ENCODE data around the gene MBD5.

The MBD5 gene

GRCh38 chr2:148028781-148029180 lies 7.9 kb downstream of the MBD5 start:
- no peaks in the 10 kb centered on the region for H3K9me3 ChIP-seq (ENCODE audit: control insufficient read depth, low read length)
- no peak overlapping the region for H3K4me3 ChIP-seq (ENCODE audit: low read length)
- peaks cover 10% of the 10 kb centered on the region for H3K4me1 ChIP-seq (ENCODE audit: control insufficient read depth, insufficient read depth, low read length)
- H3K36me3 ChIP-seq (ENCODE audit: control insufficient read depth, insufficient read depth, low read length) = no peaks in the 10 kb centered on the region
- H3K27me3 ChIP-seq (ENCODE audit: control insufficient read depth, insufficient read depth, low read length) = no peaks in the 10 kb centered on the region
- no peak overlapping the region for H3K9ac ChIP-seq (ENCODE audit: low read length)

- Histone ChIP-seq H3K9me3 (ENCODE audit: control insufficient read depth, low read length) (no peaks in the 10 kb centered on the region), H3K4me3 (ENCODE audit: low read length) (no peak overlapping the region), H3K36me3 (ENCODE audit: control insufficient read depth, insufficient read depth, low read length) (no peaks in the 10 kb centered on the region), H3K27me3 (ENCODE audit: control insufficient read depth, insufficient read depth, low read length) (no peaks in the 10 kb centered on the region), H3K4me1 (ENCODE audit: control insufficient read depth, insufficient read depth, low read length) (peaks cover 8% of the 10 kb centered on the region), H3K9ac (ENCODE audit: low read length) (no peak overlapping the region)
These were observed 10.3 kb downstream of the MBD5 start for GRCh38 chr2:148031152-148031551.

- H3K27me3 ChIP-seq (ENCODE audit: control insufficient read depth, insufficient read depth, low read length) = no peaks in the 10 kb centered on the region
- no peaks in the 10 kb centered on the region for H3K36me3 ChIP-seq (ENCODE audit: control insufficient read depth, insufficient read depth, low read length)
- H3K4me3 ChIP-seq (ENCODE audit: low read length) = no peak overlapping the region
- peaks cover 8% of the 10 kb centered on the region for H3K4me1 ChIP-seq (ENCODE audit: control insufficient read depth, insufficient read depth, low read length)
- H3K9me3 ChIP-seq (ENCODE audit: control insufficient read depth, low read length) = no peaks in the 10 kb centered on the region
- H3K9ac ChIP-seq (ENCODE audit: low read length) = no peak overlapping the region
These were observed 11.3 kb downstream of the MBD5 start for GRCh38 chr2:148032215-148032614.

- H3K9me3 ChIP-seq (ENCODE audit: control insufficient read depth, low read length) = no peaks in the 10 kb centered on the region
- no peaks in the 10 kb centered on the region for H3K36me3 ChIP-seq (ENCODE audit: control insufficient read depth, insufficient read depth, low read length)
- no peaks in the 10 kb centered on the region for H3K4me1 ChIP-seq (ENCODE audit: control insufficient read depth, insufficient read depth, low read length)
- H3K27me3 ChIP-seq (ENCODE audit: control insufficient read depth, insufficient read depth, low read length) = no peaks in the 10 kb centered on the region
- no peak overlapping the region for H3K9ac ChIP-seq (ENCODE audit: low read length)
- H3K4me3 ChIP-seq (ENCODE audit: low read length) = no peak overlapping the region
These were observed 18.9 kb downstream of the MBD5 start for GRCh38 chr2:148039783-148040182.

- H3K27me3 ChIP-seq (ENCODE audit: control insufficient read depth, insufficient read depth, low read length) = no peaks in the 10 kb centered on the region
- no peaks in the 10 kb centered on the region for H3K4me1 ChIP-seq (ENCODE audit: control insufficient read depth, insufficient read depth, low read length)
- no peaks in the 10 kb centered on the region for H3K36me3 ChIP-seq (ENCODE audit: control insufficient read depth, insufficient read depth, low read length)
- no peak overlapping the region for H3K9ac ChIP-seq (ENCODE audit: low read length)
- no peaks in the 10 kb centered on the region for H3K9me3 ChIP-seq (ENCODE audit: control insufficient read depth, low read length)
- H3K4me3 ChIP-seq (ENCODE audit: low read length) = no peak overlapping the region
These were observed 21.3 kb downstream of the MBD5 start for GRCh38 chr2:148042219-148042618.

- Histone ChIP-seq H3K4me3 (ENCODE audit: low read length) (no peak overlapping the region), H3K36me3 (ENCODE audit: control insufficient read depth, insufficient read depth, low read length) (no peaks in the 10 kb centered on the region), H3K9ac (ENCODE audit: low read length) (no peak overlapping the region), H3K27me3 (ENCODE audit: control insufficient read depth, insufficient read depth, low read length) (no peaks in the 10 kb centered on the region), H3K9me3 (ENCODE audit: control insufficient read depth, low read length) (no peaks in the 10 kb centered on the region), H3K4me1 (ENCODE audit: control insufficient read depth, insufficient read depth, low read length) (no peaks in the 10 kb centered on the region)
These were observed 23.4 kb downstream of the MBD5 start for GRCh38 chr2:148044322-148044721.

GRCh38 chr2:148046802-148047201 lies 25.9 kb downstream of the MBD5 start:
- H3K27me3 ChIP-seq (ENCODE audit: control insufficient read depth, insufficient read depth, low read length) = no peaks in the 10 kb centered on the region
- no peak overlapping the region for H3K9ac ChIP-seq (ENCODE audit: low read length)
- H3K4me3 ChIP-seq (ENCODE audit: low read length) = no peak overlapping the region
- H3K36me3 ChIP-seq (ENCODE audit: control insufficient read depth, insufficient read depth, low read length) = no peaks in the 10 kb centered on the region
- H3K9me3 ChIP-seq (ENCODE audit: control insufficient read depth, low read length) = no peaks in the 10 kb centered on the region
- no peaks in the 10 kb centered on the region for H3K4me1 ChIP-seq (ENCODE audit: control insufficient read depth, insufficient read depth, low read length)

- no peaks in the 10 kb centered on the region for H3K36me3 ChIP-seq (ENCODE audit: control insufficient read depth, insufficient read depth, low read length)
- no peaks in the 10 kb centered on the region for H3K9me3 ChIP-seq (ENCODE audit: control insufficient read depth, low read length)
- H3K9ac ChIP-seq (ENCODE audit: low read length) = no peak overlapping the region
- H3K27me3 ChIP-seq (ENCODE audit: control insufficient read depth, insufficient read depth, low read length) = no peaks in the 10 kb centered on the region
- H3K4me1 ChIP-seq (ENCODE audit: control insufficient read depth, insufficient read depth, low read length) = no peaks in the 10 kb centered on the region
- H3K4me3 ChIP-seq (ENCODE audit: low read length) = no peak overlapping the region
These were observed 27.8 kb downstream of the MBD5 start for GRCh38 chr2:148048475-148049221.

- Histone ChIP-seq H3K4me1 (ENCODE audit: control insufficient read depth, insufficient read depth, low read length) (no peaks in the 10 kb centered on the region), H3K9ac (ENCODE audit: low read length) (no peak overlapping the region), H3K36me3 (ENCODE audit: control insufficient read depth, insufficient read depth, low read length) (no peaks in the 10 kb centered on the region), H3K9me3 (ENCODE audit: control insufficient read depth, low read length) (no peaks in the 10 kb centered on the region), H3K4me3 (ENCODE audit: low read length) (no peak overlapping the region), H3K27me3 (ENCODE audit: control insufficient read depth, insufficient read depth, low read length) (no peaks in the 10 kb centered on the region)
These were observed 28.4 kb downstream of the MBD5 start for GRCh38 chr2:148049284-148049683.

GRCh38 chr2:148052687-148053086 lies 31.8 kb downstream of the MBD5 start:
- Histone ChIP-seq H3K36me3 (ENCODE audit: control insufficient read depth, insufficient read depth, low read length) (no peaks in the 10 kb centered on the region), H3K27me3 (ENCODE audit: control insufficient read depth, insufficient read depth, low read length) (no peaks in the 10 kb centered on the region), H3K4me1 (ENCODE audit: control insufficient read depth, insufficient read depth, low read length) (no peaks in the 10 kb centered on the region), H3K4me3 (ENCODE audit: low read length) (no peak overlapping the region), H3K9ac (ENCODE audit: low read length) (no peak overlapping the region), H3K9me3 (ENCODE audit: control insufficient read depth, low read length) (no peaks in the 10 kb centered on the region)

GRCh38 chr2:148058641-148059040 lies 37.8 kb downstream of the MBD5 start:
- H3K4me3 ChIP-seq (ENCODE audit: low read length) = no peak overlapping the region
- no peaks in the 10 kb centered on the region for H3K4me1 ChIP-seq (ENCODE audit: control insufficient read depth, insufficient read depth, low read length)
- H3K9ac ChIP-seq (ENCODE audit: low read length) = no peak overlapping the region
- H3K27me3 ChIP-seq (ENCODE audit: control insufficient read depth, insufficient read depth, low read length) = no peaks in the 10 kb centered on the region
- no peaks in the 10 kb centered on the region for H3K36me3 ChIP-seq (ENCODE audit: control insufficient read depth, insufficient read depth, low read length)
- H3K9me3 ChIP-seq (ENCODE audit: control insufficient read depth, low read length) = no peaks in the 10 kb centered on the region

GRCh38 chr2:148063633-148064032 lies 42.7 kb downstream of the MBD5 start:
- Histone ChIP-seq H3K4me1 (ENCODE audit: control insufficient read depth, insufficient read depth, low read length) (no peaks in the 10 kb centered on the region), H3K27me3 (ENCODE audit: control insufficient read depth, insufficient read depth, low read length) (no peaks in the 10 kb centered on the region), H3K4me3 (ENCODE audit: low read length) (no peak overlapping the region), H3K9ac (ENCODE audit: low read length) (no peak overlapping the region), H3K9me3 (ENCODE audit: control insufficient read depth, low read length) (no peaks in the 10 kb centered on the region), H3K36me3 (ENCODE audit: control insufficient read depth, insufficient read depth, low read length) (no peaks in the 10 kb centered on the region)

GRCh38 chr2:148065936-148066335 lies 45.0 kb downstream of the MBD5 start:
- Histone ChIP-seq H3K4me1 (ENCODE audit: control insufficient read depth, insufficient read depth, low read length) (no peaks in the 10 kb centered on the region), H3K9me3 (ENCODE audit: control insufficient read depth, low read length) (no peaks in the 10 kb centered on the region), H3K9ac (ENCODE audit: low read length) (no peak overlapping the region), H3K4me3 (ENCODE audit: low read length) (no peak overlapping the region), H3K36me3 (ENCODE audit: control insufficient read depth, insufficient read depth, low read length) (no peaks in the 10 kb centered on the region), H3K27me3 (ENCODE audit: control insufficient read depth, insufficient read depth, low read length) (no peaks in the 10 kb centered on the region)
